ENCODE results near the gene SDHA. TPM values are rescaled to one million over a fixed set of nuclear protein-coding genes. Genes with fewer than 3 reads are reported as not detected.

Gene SDHA
- total and polyA plus RNA-seq, 4 donors: 60.0 to 105 (median 91.4) TPM

- H3K4me1 ChIP-seq (ENCODE audit: control insufficient read depth in 5 of 5, insufficient read depth in 5 of 5, low read length in 5 of 5): peaks cover 0 to 10% (median 2%) of the 10 kb centered on the region in 5 donors
- H3K9ac ChIP-seq (ENCODE audit: insufficient read depth in 1 of 2, low read length in 2 of 2): no peak overlapping the region
- H3K36me3 ChIP-seq (ENCODE audit: control insufficient read depth in 4 of 4, insufficient read depth in 4 of 4, low read length in 4 of 4): peaks cover 0 to 3% (median 0%) of the 10 kb centered on the region in 4 donors
- DNase-seq (no peak), ATAC-seq (ENCODE audit: insufficient read depth, low FRiP score) (no peak)
- no peaks in the 10 kb centered on the region for H3K27me3 ChIP-seq (ENCODE audit: control insufficient read depth in 3 of 3, insufficient read depth in 3 of 3, low read length in 2 of 3)
- H3K27ac ChIP-seq (ENCODE audit: low read depth in 1 of 2, low read length in 1 of 2): no peak overlapping the region
- H3K9me3 ChIP-seq (ENCODE audit: control insufficient read depth in 4 of 4, insufficient read depth in 3 of 4, low read length in 3 of 4): no peaks in the 10 kb centered on the region
- no peak for TF ChIP-seq CTCF (IDR thresholded peaks at IDR 0.05; ENCODE audit: control extremely low read depth, extremely low read depth)
- 90 to 93% methylated on average over 5 of the region's 5 CpGs for WGBS, 2 donors
- no peak overlapping the region for H3K4me3 ChIP-seq
Observed at GRCh38 chr5:174291-174600, 43.9 kb upstream of the SDHA start.

GRCh38 chr5:174876-175465 lies 43.1 kb upstream of the SDHA start:
- no peaks in the 10 kb centered on the region for H3K27me3 ChIP-seq (ENCODE audit: control insufficient read depth in 3 of 3, insufficient read depth in 3 of 3, low read length in 2 of 3)
- DNase-seq (no peak), ATAC-seq (ENCODE audit: insufficient read depth, low FRiP score) (no peak)
- no peaks in the 10 kb centered on the region for H3K9me3 ChIP-seq (ENCODE audit: control insufficient read depth in 4 of 4, insufficient read depth in 3 of 4, low read length in 3 of 4)
- H3K4me1 ChIP-seq (ENCODE audit: control insufficient read depth in 5 of 5, insufficient read depth in 5 of 5, low read length in 5 of 5): peaks cover 0 to 4% (median 0%) of the 10 kb centered on the region in 5 donors
- WGBS, 2 donors: 93% methylated on average over 16 of the region's 16 CpGs
- no peak overlapping the region for H3K4me3 ChIP-seq
- no peak overlapping the region for H3K27ac ChIP-seq (ENCODE audit: low read depth in 1 of 2, low read length in 1 of 2)
- H3K9ac ChIP-seq (ENCODE audit: insufficient read depth in 1 of 2, low read length in 2 of 2): no peak overlapping the region
- peaks cover 0 to 3% (median 0%) of the 10 kb centered on the region in 4 donors for H3K36me3 ChIP-seq (ENCODE audit: control insufficient read depth in 4 of 4, insufficient read depth in 4 of 4, low read length in 4 of 4)
- TF ChIP-seq CTCF (IDR thresholded peaks at IDR 0.05; ENCODE audit: control extremely low read depth, extremely low read depth): no peak

- ATAC-seq (ENCODE audit: insufficient read depth, low FRiP score) (no peak), DNase-seq (no peak)
- no peaks in the 10 kb centered on the region for H3K27me3 ChIP-seq (ENCODE audit: control insufficient read depth in 3 of 3, insufficient read depth in 3 of 3, low read length in 2 of 3)
- no peaks in the 10 kb centered on the region for H3K4me1 ChIP-seq (ENCODE audit: control insufficient read depth in 5 of 5, insufficient read depth in 5 of 5, low read length in 5 of 5)
- no peak overlapping the region for H3K27ac ChIP-seq (ENCODE audit: low read depth in 1 of 2, low read length in 1 of 2)
- H3K9me3 ChIP-seq (ENCODE audit: control insufficient read depth in 4 of 4, insufficient read depth in 3 of 4, low read length in 3 of 4): no peaks in the 10 kb centered on the region
- TF ChIP-seq CTCF (IDR thresholded peaks at IDR 0.05; ENCODE audit: control extremely low read depth, extremely low read depth): no peak
- no peak overlapping the region for H3K4me3 ChIP-seq
- WGBS, 2 donors: 78 to 80% methylated on average over 11 of the region's 11 CpGs
- H3K9ac ChIP-seq (ENCODE audit: insufficient read depth in 1 of 2, low read length in 2 of 2): no peak overlapping the region
- H3K36me3 ChIP-seq (ENCODE audit: control insufficient read depth in 4 of 4, insufficient read depth in 4 of 4, low read length in 4 of 4): peaks cover 0 to 3% (median 0%) of the 10 kb centered on the region in 4 donors
Observed at GRCh38 chr5:176296-176823, 41.8 kb upstream of the SDHA start.

GRCh38 chr5:178110-178509 lies 40.0 kb upstream of the SDHA start:
- H3K27me3 ChIP-seq (ENCODE audit: control insufficient read depth in 3 of 3, insufficient read depth in 3 of 3, low read length in 2 of 3): no peaks in the 10 kb centered on the region
- H3K9ac ChIP-seq (ENCODE audit: insufficient read depth in 1 of 2, low read length in 2 of 2): no peak overlapping the region
- no peaks in the 10 kb centered on the region for H3K4me1 ChIP-seq (ENCODE audit: control insufficient read depth in 5 of 5, insufficient read depth in 5 of 5, low read length in 5 of 5)
- no peaks in the 10 kb centered on the region for H3K9me3 ChIP-seq (ENCODE audit: control insufficient read depth in 4 of 4, insufficient read depth in 3 of 4, low read length in 3 of 4)
- H3K27ac ChIP-seq (ENCODE audit: low read depth in 1 of 2, low read length in 1 of 2): no peak overlapping the region
- no peak for TF ChIP-seq CTCF (IDR thresholded peaks at IDR 0.05; ENCODE audit: control extremely low read depth, extremely low read depth)
- H3K4me3 ChIP-seq: no peak overlapping the region
- ATAC-seq (ENCODE audit: insufficient read depth, low FRiP score) (no peak), DNase-seq (no peak)
- 81% methylated on average over 5 of the region's 5 CpGs for WGBS, 2 donors
- H3K36me3 ChIP-seq (ENCODE audit: control insufficient read depth in 4 of 4, insufficient read depth in 4 of 4, low read length in 4 of 4): peaks cover 0 to 5% (median 2%) of the 10 kb centered on the region in 4 donors
